GM19023 (cell line): ENCODE results near the gene CDH7.

Source experiments
- ATAC-seq: cut with Tn5 transposase; IDR thresholded peaks from one replicate; pipeline ENCODE4 v1.9.1; 2021; ENCODE audit warnings: mild to moderate bottlenecking, moderate library complexity; ENCODE audit not compliant: unreplicated experiment

Gene CDH7

GRCh38 chr18:65750389-65751154, at the start of gene CDH7:
Gene CDH7 (plus strand): TSS chr18:65751012. CDS start chr18:65762843, 11,831 bp downstream.
- no peak for ATAC-seq

- no peak for ATAC-seq
These were observed 46.8 kb upstream of the CDH7 start for GRCh38 chr18:65704046-65704445.

- ATAC-seq, result no peak
These were observed 44.2 kb upstream of the CDH7 start for GRCh38 chr18:65706646-65707045.

- no peak for ATAC-seq
These were observed 39.3 kb upstream of the CDH7 start for GRCh38 chr18:65711493-65711892.

GRCh38 chr18:65721619-65722018, 29.2 kb upstream of the CDH7 start:
- no peak for ATAC-seq

- ATAC-seq, result no peak
These were observed 25.4 kb upstream of the CDH7 start for GRCh38 chr18:65725251-65726050.

- ATAC-seq, result no peak
These were observed 15.7 kb upstream of the CDH7 start for GRCh38 chr18:65735155-65735554.

- no peak for ATAC-seq
These were observed 13.3 kb upstream of the CDH7 start for GRCh38 chr18:65737471-65737955.

GRCh38 chr18:65746936-65747335, 3.9 kb upstream of the CDH7 start:
- no peak for ATAC-seq

- no peak for ATAC-seq
These were observed 2.5 kb upstream of the CDH7 start for GRCh38 chr18:65748321-65748720.

- no peak for ATAC-seq
These were observed 971 bp upstream of the CDH7 start for GRCh38 chr18:65749841-65750240.

GRCh38 chr18:65751155-65752085, 608 bp downstream of the CDH7 start:
- no peak for ATAC-seq

GRCh38 chr18:65752625-65753325, 2.0 kb downstream of the CDH7 start:
- ATAC-seq, result no peak

GRCh38 chr18:65753520-65753919, 2.7 kb downstream of the CDH7 start:
- no peak for ATAC-seq

GRCh38 chr18:65754121-65754520, 3.3 kb downstream of the CDH7 start:
- no peak for ATAC-seq

- no peak for ATAC-seq
These were observed 4.8 kb downstream of the CDH7 start for GRCh38 chr18:65755616-65756015.

GRCh38 chr18:65760457-65760856, 9.6 kb downstream of the CDH7 start:
- no peak for ATAC-seq

GRCh38 chr18:65761636-65762295, 11.0 kb downstream of the CDH7 start:
- no peak for ATAC-seq

GRCh38 chr18:65762556-65762955, 11.7 kb downstream of the CDH7 start:
- no peak for ATAC-seq

GRCh38 chr18:65767406-65767805, 16.6 kb downstream of the CDH7 start:
- no peak for ATAC-seq
